Measurements from ENCODE around the gene SPTLC1. TPM values are rescaled to one million over a fixed set of nuclear protein-coding genes. Genes with fewer than 3 reads are reported as not detected.

The SPTLC1 gene
- total and polyA plus RNA-seq, 2 of the 8 experiments (the other 6 are each of a cell fraction or from before 2014, with no cell fraction given) = 34.2 to 62.1 TPM

DNA sequence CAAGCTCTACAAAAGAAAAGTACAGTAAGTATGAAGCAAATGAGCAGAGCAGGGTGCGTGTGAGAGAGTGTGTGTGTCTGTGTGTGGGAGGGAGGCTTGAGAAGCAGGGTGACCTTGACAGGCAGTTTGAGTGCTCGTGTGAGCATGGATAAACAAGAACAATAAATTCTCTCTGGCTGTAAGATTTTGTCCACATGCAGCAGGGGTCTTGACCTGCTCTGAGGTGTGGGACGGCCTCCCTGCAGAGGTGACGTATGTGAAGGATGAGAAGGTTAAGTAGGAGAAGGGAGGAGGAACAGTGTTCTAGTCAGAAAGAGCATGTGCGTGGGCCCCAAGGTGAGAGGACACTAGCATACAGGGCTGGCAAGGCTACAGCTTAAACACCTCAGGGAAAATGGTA, 49.0 kb downstream of the SPTLC1 start:
- Histone ChIP-seq H4K91ac (replicated peaks; ENCODE audit: insufficient read length, low read length) (no peak overlapping the region), H2AK5ac (ENCODE audit: low read depth, low read length) (no peak overlapping the region), H3K79me2 (ENCODE audit: control insufficient read depth in 1 of 2, insufficient read depth in 2 of 2, low read length in 2 of 2) (peaks cover 0 to 11% of the 10 kb centered on the region in 2 experiments; a peak in 1 of 4 replicates), H3K23ac (ENCODE audit: insufficient read length) (no peak overlapping the region), H4K5ac (ENCODE audit: insufficient read length, low read depth, low read length) (no peak overlapping the region), H2BK5ac (ENCODE audit: low read depth, low read length) (no peak overlapping the region), H3K18ac (ENCODE audit: extremely low read depth, low read length) (no peak overlapping the region), H3K4me1 (replicated peaks in 1 of 4; ENCODE audit: control insufficient read depth in 3 of 4, insufficient read depth in 4 of 4, low read length in 3 of 4) (no peaks in the 10 kb centered on the region), H3K9ac (replicated peaks in 1 of 4; ENCODE audit: extremely low read depth in 1 of 4, low read depth in 3 of 4, low read length in 3 of 4) (no peak overlapping the region), H3K79me1 (ENCODE audit: low read depth, low read length) (no peaks in the 10 kb centered on the region; the same call in 1 of the 2 replicates), H4K20me1 (replicated peaks in 1 of 2; ENCODE audit: control insufficient read depth in 1 of 2, insufficient read depth in 2 of 2, low read length in 2 of 2) (no peaks in the 10 kb centered on the region), H2BK20ac (ENCODE audit: low read length) (no peak overlapping the region), H3K4me2 (ENCODE audit: insufficient read depth in 1 of 2, low read depth in 2 of 2, low read length in 2 of 2) (no peak overlapping the region), H3K4me3 (ENCODE audit: extremely low read depth in 1 of 4, insufficient read depth in 2 of 4, low read depth in 3 of 4, low read length in 4 of 4) (no peak overlapping the region), H4K8ac (ENCODE audit: extremely low read depth, insufficient read depth, low read length) (no peak overlapping the region), H2BK15ac (ENCODE audit: low read length) (no peak overlapping the region), H3K4ac (replicated peaks; ENCODE audit: insufficient read length, low read depth, low read length) (no peak overlapping the region), H3K36me3 (ENCODE audit: control insufficient read depth in 2 of 4, insufficient read depth in 4 of 4, low read length in 3 of 4) (peaks cover 3 to 72% (median 29%) of the 10 kb centered on the region in 4 experiments; a peak in 6 of 8 replicates), H2BK120ac (replicated peaks; ENCODE audit: low read depth, low read length) (no peak overlapping the region), H3K9me3 (ENCODE audit: insufficient read depth in 2 of 2, low read depth in 1 of 2, low read length in 1 of 2) (peaks cover 0 to 9% of the 10 kb centered on the region in 2 experiments; a peak in 2 of 4 replicates), H3K14ac (ENCODE audit: insufficient read length) (no peak overlapping the region), H3K27ac (ENCODE audit: low read depth, low read length) (no peak overlapping the region), H2BK12ac (ENCODE audit: low read depth, low read length) (no peak overlapping the region), H2AFZ (ENCODE audit: low read length) (no peak overlapping the region), H3K27me3 (replicated peaks in 1 of 4; ENCODE audit: control insufficient read depth in 3 of 4, extremely low read depth in 1 of 4, insufficient read depth in 3 of 4, low read length in 3 of 4) (no peaks in the 10 kb centered on the region), H3K23me2 (ENCODE audit: low read depth, low read length) (no peaks in the 10 kb centered on the region; the same call in 1 of the 2 replicates), H3K56ac (replicated peaks; ENCODE audit: insufficient read length, low read depth, low read length) (no peak overlapping the region)
- DNase-seq (ENCODE audit: low read depth in 1 of 2, low spot score in 2 of 2) = no peak
- 92% methylated on average over 5 of the region's 5 CpGs; no CpG with 5 or more reads in 1 of the 2 experiments for WGBS, 2 experiments (ENCODE audit: extremely low coverage in 1 of 2, insufficient coverage in 1 of 2, insufficient read length in 1 of 2, insufficient replicate concordance in 2 of 2, low coverage in 1 of 2, low lambda C conversion rate in 2 of 2, missing lambda C conversion rate in 1 of 2)
- no peak for FAIRE-seq
- ChIA-PET POLR2A (ENCODE audit: partially characterized antibody) (interaction anchor here (0.6 to 1.1 kb wide), 2 partner anchors 10 to 207 kb away, joined by 3 to 4 read pairs; no protein-coding TSS in a partner anchor), CTCF (ENCODE audit: partially characterized antibody) (interaction anchor here (1.2 to 1.7 kb wide), 3 partner anchors 9 to 23 kb away, joined by 3 to 4 read pairs (median 4); no protein-coding TSS in a partner anchor)
- TF ChIP-seq EZH2 (IDR thresholded peaks at IDR 0.05; ENCODE audit: low read depth, low read length, severe bottlenecking) (no peak), TAF7 (optimal IDR thresholded peaks at IDR 0.05; ENCODE audit: borderline replicate concordance, low read depth, low read length) (no peak), JUN (IDR thresholded peaks at IDR 0.05; ENCODE audit: low read depth, low read length) (no peak), TBP (IDR thresholded peaks at IDR 0.05; ENCODE audit: low read depth, low read length) (no peak), NANOG (IDR thresholded peaks at IDR 0.05; ENCODE audit: insufficient read depth, low read depth, low read length, poor library complexity, severe bottlenecking) (no peak)
